Common myeloid progenitor, CD34-positive (primary cell): ENCODE results near the gene ZNF146. TPM values are rescaled to one million over a fixed set of nuclear protein-coding genes. Genes with fewer than 3 reads are reported as not detected.
"Not testable (repeated sequence)": the region's sequence is repeated elsewhere in the genome, so short reads cannot be mapped to it uniquely, and the experiment has no call there.

Experiments used
- CTCF ChIA-PET: fragments of 350-600 bp; sonication (Branson Sonifier 250); formaldehyde crosslinking; loops from one replicate; lab custom pipeline; 2021; ENCODE audit warnings: antibody characterized with exemption; lab: Charles Lee
- POLR2A ChIA-PET: fragments of 350-600 bp; sonication (Branson Sonifier 250); formaldehyde crosslinking; loops from one replicate; lab custom pipeline; 2021; ENCODE audit warnings: antibody characterized with exemption; lab: Charles Lee
- DNase-seq, 3 donors: peaks; one replicate each; pipeline versions ENCODE4 v3.0.0 to v3.0.0-alpha.2; 2013
- H3K27ac ChIP-seq, 2 experiments: 1 replicate in 1 of 2; 2 replicates in 1 of 2; pipeline ENCODE4 v1.7.0; 2013; ENCODE audit warnings: inconsistent platforms in 2 of 2, low read length in 2 of 2, mild to moderate bottlenecking in 2 of 2, low read depth in 1 of 2, moderate library complexity in 1 of 2; ENCODE audit not compliant: severe bottlenecking in 2 of 2, insufficient read depth in 1 of 2, poor library complexity in 1 of 2
- H3K27me3 ChIP-seq, 5 experiments: replicated peaks in 2 of 5; 1 replicate in 3 of 5; 2 replicates in 2 of 5; pipeline versions ENCODE4 v1.6.1 to v1.7.0; 2013; ENCODE audit warnings: low read length in 4 of 5, mild to moderate bottlenecking in 2 of 5, moderate library complexity in 2 of 5, inconsistent platforms in 1 of 5; ENCODE audit not compliant: insufficient read depth in 5 of 5, control insufficient read depth in 4 of 5
- H3K36me3 ChIP-seq, 4 experiments: 1 replicate in 2 of 4; 2 replicates in 2 of 4; pipeline versions ENCODE4 v1.6.1 to v1.7.0; 2013; ENCODE audit warnings: low read length in 3 of 4, control low read depth in 1 of 4, mild to moderate bottlenecking in 1 of 4; ENCODE audit not compliant: control insufficient read depth in 4 of 4, insufficient read depth in 4 of 4
- H3K4me1 ChIP-seq, 4 experiments: 1 replicate in 3 of 4; 2 replicates in 1 of 4; pipeline versions ENCODE4 v1.6.1 to v1.7.1; 2013; ENCODE audit warnings: low read length in 3 of 4, mild to moderate bottlenecking in 3 of 4, control low read depth in 1 of 4, inconsistent platforms in 1 of 4, moderate library complexity in 1 of 4; ENCODE audit not compliant: control insufficient read depth in 4 of 4, insufficient read depth in 4 of 4; ENCODE audit errors: control extremely low read depth in 1 of 4
- H3K4me3 ChIP-seq, 7 experiments: 1 replicate in 4 of 7; 2 replicates in 3 of 7; pipeline versions ENCODE4 v1.5.1 to v1.7.0; 2013; ENCODE audit warnings: mild to moderate bottlenecking in 7 of 7, low read length in 6 of 7, moderate library complexity in 6 of 7, inconsistent platforms in 2 of 7, low read depth in 2 of 7, control low read depth in 1 of 7; ENCODE audit not compliant: insufficient read depth in 4 of 7, control insufficient read depth in 1 of 7; ENCODE audit errors: extremely low read depth in 1 of 7
- H3K9me3 ChIP-seq, 5 experiments: 1 replicate in 4 of 5; 2 replicates in 1 of 5; pipeline versions ENCODE4 v1.6.1 to v1.7.1; 2013; ENCODE audit warnings: low read length in 4 of 5, mild to moderate bottlenecking in 2 of 5, inconsistent platforms in 1 of 5, low read depth in 1 of 5, moderate library complexity in 1 of 5; ENCODE audit not compliant: control insufficient read depth in 4 of 5, insufficient read depth in 2 of 5; ENCODE audit errors: control extremely low read depth in 1 of 5
- WGBS: methylation state at CpG from one replicate; pipeline ENCODE4 v1.1.5; 2013; ENCODE audit not compliant: insufficient coverage; 5-methylcytosine and 5-hydroxymethylcytosine counted together
- polyA plus RNA-seq: library from polyadenylated mRNA; unstranded; fragments of 120-200 nt; gene quantifications from one replicate; pipeline ENCODE4 v1.2.1, GENCODE V29; 2013

Gene ZNF146
- polyA plus RNA-seq = 79.8 TPM

DNA sequence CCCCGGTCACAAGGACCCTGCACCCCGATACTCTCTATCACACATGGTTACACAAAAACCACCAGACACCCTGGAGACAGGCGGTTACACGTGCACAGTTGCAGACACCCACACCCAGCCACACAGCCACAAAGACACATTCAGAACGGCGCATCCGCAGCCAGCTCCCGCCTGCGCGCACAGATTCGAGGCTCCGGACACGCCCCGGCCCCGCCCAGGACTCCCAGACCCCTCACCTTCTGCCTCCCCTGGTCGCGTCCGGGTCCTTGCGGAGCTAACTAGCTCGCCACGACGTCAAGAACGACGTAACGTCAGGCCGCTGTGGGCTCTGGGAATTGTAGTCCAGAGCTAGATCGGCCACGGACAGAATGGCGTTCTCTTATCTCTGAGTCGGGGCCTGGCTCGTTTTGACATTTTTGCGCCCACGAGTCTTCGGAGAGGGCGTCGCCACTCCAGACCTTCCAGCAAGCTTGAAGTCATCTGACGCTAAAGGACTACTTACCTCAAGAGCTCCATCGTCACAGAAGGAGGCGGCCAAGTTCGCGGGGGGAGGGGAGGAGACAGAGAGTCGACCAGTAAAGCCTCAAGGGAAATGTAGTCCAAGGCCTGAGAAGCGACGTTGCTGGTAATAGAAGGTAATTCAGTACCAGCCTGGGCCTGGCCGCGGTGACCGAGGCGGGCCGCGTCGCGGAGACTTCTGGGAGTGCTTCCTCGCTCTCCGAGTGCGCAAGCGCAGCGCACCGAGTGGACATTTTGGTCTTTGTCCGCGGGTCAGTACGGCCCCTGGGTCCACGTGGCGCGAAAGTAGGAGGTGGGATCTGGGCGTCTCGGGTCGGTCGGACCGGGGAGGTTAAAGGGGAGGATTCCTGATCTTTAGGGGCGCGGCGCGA is at the start of gene ZNF146, which contains the start of gene ZNF565:
Gene ZNF146, plus strand, starts transcription at position 721 of the 890 bp plus-strand sequence. CDS start 21,335 bp downstream, outside the sequence.
Gene ZNF565, minus strand, starts transcription at position 280 of the 890 bp plus-strand sequence. CDS start 12,680 bp downstream, outside the sequence.
- WGBS = 0% methylated on average over 59 of the region's 73 CpGs
- POLR2A ChIA-PET = interaction anchor here (0.6 to 1.1 kb wide), 2 partner anchors 638 to 1252 kb away, joined by 4 to 5 read pairs; partner anchors contain the start of gene ZNF569
- CTCF ChIA-PET = interaction anchor here (0.7 to 1.2 kb wide), 5 partner anchors 12 to 636 kb away, joined by 3 to 4 read pairs (median 3); partner anchors contain the start of gene ZNF345
- peaks cover 0 to 12% (median 4%) of the 10 kb centered on the region in 5 experiments for H3K9me3 ChIP-seq
- H3K27ac ChIP-seq = peak within 1 kb of the TSS; percentile 98 to 99
- peak; percentile 97 to 99 (median 99) for DNase-seq
- peaks cover 5 to 21% (median 10%) of the 10 kb centered on the region in 4 experiments for H3K4me1 ChIP-seq
- H3K27me3 ChIP-seq = no peaks in the 10 kb centered on the region
- H3K4me3 ChIP-seq = peak within 1 kb of the TSS; percentile 87 to 98 (median 95)
- H3K36me3 ChIP-seq = peaks cover 6 to 20% (median 14%) of the 10 kb centered on the region in 4 experiments

DNA sequence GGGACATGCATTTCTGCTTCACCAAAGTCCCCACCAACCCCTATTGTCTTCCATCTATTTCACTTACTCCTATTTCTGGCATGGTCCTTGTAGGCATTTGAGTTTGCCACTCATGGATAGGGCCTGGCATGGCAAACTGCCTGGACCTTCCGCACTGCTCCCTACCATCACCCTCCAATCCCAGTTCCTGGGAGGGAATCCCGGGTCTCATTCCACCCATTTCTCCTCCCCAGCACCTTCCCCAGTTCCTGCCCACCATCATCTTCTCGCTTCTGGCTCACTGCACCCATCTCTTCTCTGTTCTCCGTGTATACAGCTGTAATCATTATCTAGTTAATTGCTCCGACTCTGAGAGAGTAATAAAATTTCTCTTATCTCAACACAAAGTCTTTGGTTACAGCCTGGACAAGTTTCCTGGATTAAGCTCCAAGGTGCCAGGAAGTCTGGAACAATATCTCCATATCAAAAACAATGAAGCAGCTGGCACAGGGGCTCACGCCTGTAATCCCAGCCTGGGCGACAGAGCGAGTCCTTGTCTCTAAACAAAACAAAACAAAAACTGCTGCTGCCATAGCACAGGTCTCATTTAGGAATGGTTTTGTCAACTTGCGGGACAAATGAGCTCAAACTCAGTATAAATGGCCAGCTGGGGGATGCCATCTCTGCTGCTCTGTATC is 45.7 kb upstream of the ZNF146 start:
- Histone ChIP-seq H3K27ac (no peak overlapping the region), H3K9me3 (no peaks in the 10 kb centered on the region), H3K4me1 (peaks cover 0 to 3% (median 2%) of the 10 kb centered on the region in 4 experiments), H3K4me3 (no peak overlapping the region), H3K36me3 (no peaks in the 10 kb centered on the region), H3K27me3 (no peaks in the 10 kb centered on the region)
- 90% methylated on average over 6 of the region's 9 CpGs for WGBS
- DNase-seq = no peak
- ChIA-PET POLR2A (interaction anchor here (0.6 kb wide), 1 partner anchor 28 kb away, joined by 3 read pairs; no protein-coding TSS in a partner anchor), CTCF (interaction anchor here (0.8 to 5.7 kb wide), 7 partner anchors 10 to 175 kb away, joined by 3 to 56 read pairs (median 7); partner anchors contain the start of genes ZNF146 and ZNF565)

DNA sequence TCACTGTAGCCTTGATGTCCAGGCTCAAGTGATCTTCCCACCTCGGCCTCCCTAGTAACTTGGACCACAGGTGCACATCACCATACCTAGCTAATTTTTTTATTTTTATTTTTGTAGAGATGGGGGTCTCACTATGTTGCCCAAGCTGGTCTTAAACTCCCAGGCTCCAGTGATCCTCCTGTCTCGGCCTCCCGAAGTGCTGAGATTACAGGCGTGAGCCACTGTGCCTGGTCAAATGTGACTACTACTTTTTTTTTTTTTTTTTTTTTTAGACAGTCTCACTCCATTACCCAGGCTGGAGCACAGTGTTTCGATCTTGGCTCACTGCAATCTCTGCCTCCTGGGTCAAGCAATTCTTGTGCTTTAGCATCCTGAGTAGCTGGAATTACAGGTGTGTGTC is 42.1 kb upstream of the ZNF146 start:
- Histone ChIP-seq H3K27ac (no peak overlapping the region), H3K27me3 (no peaks in the 10 kb centered on the region), H3K4me1 (peaks cover 0 to 3% (median 2%) of the 10 kb centered on the region in 4 experiments), H3K4me3 (no peak overlapping the region), H3K9me3 (no peaks in the 10 kb centered on the region), H3K36me3 (no peaks in the 10 kb centered on the region)
- WGBS = 98% methylated on average over 4 of the region's 5 CpGs
- CTCF ChIA-PET = interaction anchor here (0.7 to 4.2 kb wide), 5 partner anchors 8 to 118 kb away, joined by 3 to 30 read pairs (median 3); no protein-coding TSS in a partner anchor
- no peak for DNase-seq
- POLR2A ChIA-PET = no interaction called here

DNA sequence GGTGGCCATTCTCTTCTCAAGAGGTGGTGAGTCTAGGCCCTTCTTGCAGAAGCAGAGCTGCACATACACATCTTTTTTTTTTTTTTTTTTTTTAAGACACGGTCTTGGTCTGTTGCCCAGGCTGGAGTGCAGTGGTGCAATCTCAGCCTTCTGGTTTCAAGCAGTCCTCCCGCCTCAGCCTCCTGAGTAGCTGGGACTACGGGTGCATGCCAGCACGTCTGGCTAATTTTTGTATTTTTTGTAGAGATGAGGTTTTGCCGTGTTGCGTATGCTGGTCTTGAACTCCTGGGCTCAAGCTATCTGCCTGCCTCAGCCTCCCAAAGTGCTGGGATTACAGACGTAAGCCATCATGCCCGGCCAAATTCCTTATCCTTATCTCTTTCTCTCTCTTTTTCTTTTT is 41.1 kb upstream of the ZNF146 start:
- CTCF ChIA-PET = interaction anchor here (0.9 to 4.2 kb wide), 4 partner anchors 11 to 119 kb away, joined by 3 to 30 read pairs (median 4); partner anchors contain the start of gene POLR2I

GRCh38 chr19:36179077-36179476 is 35.8 kb upstream of the ZNF146 start:
- peaks cover 5 to 11% (median 6%) of the 10 kb centered on the region in 4 experiments for H3K36me3 ChIP-seq
- POLR2A ChIA-PET, DNase-seq, H3K9me3 ChIP-seq, H3K27ac ChIP-seq, H3K27me3 ChIP-seq, H3K4me1 ChIP-seq, H3K4me3 ChIP-seq: not testable (repeated sequence)
- WGBS = no CpG with 5 or more reads among the region's 2 CpGs
- CTCF ChIA-PET = interaction anchor here (0.8 to 3.0 kb wide), 3 partner anchors 9 to 122 kb away, joined by 3 to 11 read pairs (median 8); no protein-coding TSS in a partner anchor

More for the DNA sequence above, 41.1 kb upstream of the ZNF146 start:
- DNase-seq, POLR2A ChIA-PET, H3K4me3 ChIP-seq, H3K9me3 ChIP-seq, H3K27me3 ChIP-seq, H3K4me1 ChIP-seq, H3K27ac ChIP-seq, H3K36me3 ChIP-seq: not testable (repeated sequence)
- 100% methylated on average over 8 of the region's 8 CpGs for WGBS

- no peaks in the 10 kb centered on the region for H3K27me3 ChIP-seq
- CTCF ChIA-PET = interaction anchor here (0.9 kb wide), 1 partner anchor 8 kb away, joined by 3 read pairs; no protein-coding TSS in a partner anchor
- H3K9me3 ChIP-seq = no peaks in the 10 kb centered on the region
- WGBS = over 99% methylated on average over 13 of the region's 17 CpGs
- H3K4me1 ChIP-seq = no peaks in the 10 kb centered on the region
- no peak for DNase-seq
- H3K36me3 ChIP-seq = peaks cover 5 to 11% (median 6%) of the 10 kb centered on the region in 4 experiments
- no peak overlapping the region for H3K27ac ChIP-seq
- POLR2A ChIA-PET = no interaction called here
- H3K4me3 ChIP-seq = no peak overlapping the region
Measured at GRCh38 chr19:36182612-36183244, 32.2 kb upstream of the ZNF146 start.
